Stimulated activated naive CD4-positive, alpha-beta T cell treated with Interleukin-2 at 50 U/mL for 16 hours (primary cell): ENCODE measurements around the gene APCDD1L.

Experiments
- DNase-seq: peaks from one replicate; lab custom pipeline; 2025; lab: John Stamatoyannopoulos, UW

Gene APCDD1L

GRCh38 chr20:58466095-58466708, 49.0 kb downstream of the APCDD1L start:
- DNase-seq: no peak

GRCh38 chr20:58464838-58465237, 50.4 kb downstream of the APCDD1L start:
- DNase-seq: no peak

GRCh38 chr20:58463256-58463655, 51.9 kb downstream of the APCDD1L start:
- DNase-seq: no peak

- no peak for DNase-seq
Measured at GRCh38 chr20:58461899-58462298, 53.3 kb downstream of the APCDD1L start.

- no peak for DNase-seq
Measured at GRCh38 chr20:58461104-58461503, 54.1 kb downstream of the APCDD1L start.

- no peak for DNase-seq
Measured at GRCh38 chr20:58459058-58459750, 56.0 kb downstream of the APCDD1L start.

- DNase-seq: no peak
Measured at GRCh38 chr20:58458342-58459057, 56.7 kb downstream of the APCDD1L start.

GRCh38 chr20:58457083-58457695, 58.0 kb downstream of the APCDD1L start:
- no peak for DNase-seq

- no peak for DNase-seq
Measured at GRCh38 chr20:58454460-58454859, 60.7 kb downstream of the APCDD1L start.

GRCh38 chr20:58453391-58453790, 61.8 kb downstream of the APCDD1L start:
- no peak for DNase-seq

- DNase-seq: no peak
Measured at GRCh38 chr20:58452667-58453255, 62.4 kb downstream of the APCDD1L start.

- DNase-seq: no peak
Measured at GRCh38 chr20:58450254-58450653, 64.9 kb downstream of the APCDD1L start.

- no peak for DNase-seq
Measured at GRCh38 chr20:58449681-58450221, 65.4 kb downstream of the APCDD1L start.

- DNase-seq: no peak
Measured at GRCh38 chr20:58448958-58449357, 66.2 kb downstream of the APCDD1L start.

GRCh38 chr20:58447511-58448391, 67.4 kb downstream of the APCDD1L start:
- DNase-seq: peak; percentile 23

- DNase-seq: no peak
Measured at GRCh38 chr20:58446960-58447265, 68.3 kb downstream of the APCDD1L start.

- DNase-seq: no peak
Measured at GRCh38 chr20:58446264-58446959, 68.8 kb downstream of the APCDD1L start.

- no peak for DNase-seq
Measured at GRCh38 chr20:58444746-58445255, 70.4 kb downstream of the APCDD1L start.

- no peak for DNase-seq
Measured at GRCh38 chr20:58441723-58442122, 73.5 kb downstream of the APCDD1L start.

GRCh38 chr20:58440021-58440767, 75.0 kb downstream of the APCDD1L start:
- DNase-seq: no peak
